ENCODE results near the gene MT1M. TPM values are rescaled to one million over a fixed set of nuclear protein-coding genes. Genes with fewer than 3 reads are reported as not detected.

The MT1M gene
- polyA plus RNA-seq, 3 donors = not detected

- Histone ChIP-seq H3K9me3 (replicated peaks in 1 of 2; ENCODE audit: control insufficient read depth in 1 of 2, insufficient read depth in 1 of 2, low read length in 2 of 2) (peaks cover 0 to 5% of the 10 kb centered on the region in 2 donors), H3K79me2 (ENCODE audit: insufficient read depth, low read length) (no peaks in the 10 kb centered on the region), H2AFZ (ENCODE audit: insufficient read depth, low read depth, low read length, poor library complexity, severe bottlenecking) (no peak overlapping the region), H3K4me1 (ENCODE audit: control insufficient read depth in 1 of 2, insufficient read depth in 2 of 2, low read length in 2 of 2) (peaks cover 4 to 8% of the 10 kb centered on the region in 2 donors), H3K9ac (ENCODE audit: insufficient read depth, low read length, poor library complexity, severe bottlenecking) (no peak overlapping the region), H3K4me3 (replicated peaks in 1 of 3; ENCODE audit: low read depth in 2 of 3, low read length in 3 of 3) (no peak overlapping the region), H4K20me1 (ENCODE audit: insufficient read depth, low read length) (no peaks in the 10 kb centered on the region), H3K27me3 (ENCODE audit: control insufficient read depth in 2 of 2, insufficient read depth in 2 of 2, low read length in 2 of 2) (peaks cover 36 to 77% of the 10 kb centered on the region in 2 donors), H3K36me3 (replicated peaks in 1 of 2; ENCODE audit: control insufficient read depth in 1 of 2, insufficient read depth in 2 of 2, low read length in 2 of 2) (no peaks in the 10 kb centered on the region), H3K4me2 (replicated peaks; ENCODE audit: extremely low read depth, low read length, poor library complexity, severe bottlenecking) (no peak overlapping the region), H3K27ac (ENCODE audit: low read depth in 1 of 2, low read length in 2 of 2) (no peak overlapping the region)
- intact Hi-C loops (cut with micrococcal nuclease) = no loop called here
- H3K36me3 Mint-ChIP-seq = no peaks in the 10 kb centered on the region
- WGBS (ENCODE audit: insufficient coverage) = 50% methylated on average over 31 of the region's 33 CpGs
- peaks cover 0 to 9% (median 0%) of the 10 kb centered on the region in 7 donors for H3K9me3 Mint-ChIP-seq
- no peak for TF ChIP-seq CTCF (IDR thresholded peaks at IDR 0.05)
- peak overlapping the region in 1 of 2 donors; percentile 79 for H3K4me3 Mint-ChIP-seq
- H3K27me3 Mint-ChIP-seq (ENCODE audit: low read depth in 3 of 3) = peaks cover 57 to 85% (median 69%) of the 10 kb centered on the region in 3 donors
- DNase-seq = no peak
- H3K4me1 Mint-ChIP-seq = peaks cover 11% of the 10 kb centered on the region
- no peak overlapping the region for H3K27ac Mint-ChIP-seq
These were observed 15.4 kb downstream of the MT1M start for GRCh38 chr16:56647641-56648431.

- intact Hi-C loops (cut with micrococcal nuclease) = no loop called here
- H3K4me3 ChIP-seq (replicated peaks in 1 of 3; ENCODE audit: low read depth in 2 of 3, low read length in 3 of 3) = no peak overlapping the region
- Mint-ChIP-seq H3K27ac (peak overlapping the region in 1 of 7 donors; percentile 63), H3K36me3 (no peaks in the 10 kb centered on the region), H3K4me3 (no peak overlapping the region), H3K4me1 (peaks cover 2% of the 10 kb centered on the region), H3K27me3 (ENCODE audit: low read depth in 3 of 3) (peaks cover 52 to 75% (median 55%) of the 10 kb centered on the region in 3 donors), H3K9me3 (peaks cover 0 to 6% (median 0%) of the 10 kb centered on the region in 7 donors)
- no peak for TF ChIP-seq CTCF (IDR thresholded peaks at IDR 0.05)
- WGBS (ENCODE audit: insufficient coverage) = no CpG with 5 or more reads among the region's 2 CpGs
- H2AFZ ChIP-seq (ENCODE audit: insufficient read depth, low read depth, low read length, poor library complexity, severe bottlenecking) = no peak overlapping the region
- H3K36me3 ChIP-seq (replicated peaks in 1 of 2; ENCODE audit: control insufficient read depth in 1 of 2, insufficient read depth in 2 of 2, low read length in 2 of 2) = no peaks in the 10 kb centered on the region
- no peaks in the 10 kb centered on the region for H4K20me1 ChIP-seq (ENCODE audit: insufficient read depth, low read length)
- H3K79me2 ChIP-seq (ENCODE audit: insufficient read depth, low read length) = no peaks in the 10 kb centered on the region
- H3K4me1 ChIP-seq (ENCODE audit: control insufficient read depth in 1 of 2, insufficient read depth in 2 of 2, low read length in 2 of 2) = no peaks in the 10 kb centered on the region
- H3K9me3 ChIP-seq (replicated peaks in 1 of 2; ENCODE audit: control insufficient read depth in 1 of 2, insufficient read depth in 1 of 2, low read length in 2 of 2) = peaks cover 0 to 5% of the 10 kb centered on the region in 2 donors
- peaks cover 29 to 65% of the 10 kb centered on the region in 2 donors for H3K27me3 ChIP-seq (ENCODE audit: control insufficient read depth in 2 of 2, insufficient read depth in 2 of 2, low read length in 2 of 2)
- H3K9ac ChIP-seq (ENCODE audit: insufficient read depth, low read length, poor library complexity, severe bottlenecking) = no peak overlapping the region
- H3K4me2 ChIP-seq (replicated peaks; ENCODE audit: extremely low read depth, low read length, poor library complexity, severe bottlenecking) = no peak overlapping the region
- DNase-seq = no peak
- H3K27ac ChIP-seq (ENCODE audit: low read depth in 1 of 2, low read length in 2 of 2) = no peak overlapping the region
These were observed 16.8 kb downstream of the MT1M start for GRCh38 chr16:56649271-56649670.

Data from CD14-positive monocyte (primary cell).